ENCODE results near the gene SDHAF2. TPM values are rescaled to one million over a fixed set of nuclear protein-coding genes. Genes with fewer than 3 reads are reported as not detected.

The SDHAF2 gene
- total RNA-seq, 2 donors from 2014 or later: 32.0 to 34.3 TPM

Other genes starting within 250 kb of the SDHAF2 start
- gene PGA3, start 226.6 kb upstream of the SDHAF2 start, total RNA-seq: not detected
- not detected for gene PGA4, start 207.8 kb upstream of the SDHAF2 start, total RNA-seq
- not detected for gene PGA5, start 188.9 kb upstream of the SDHAF2 start, total RNA-seq
- gene VWCE, start 134.8 kb upstream of the SDHAF2 start, total RNA-seq: 10 to 100 TPM in 1 of 2 donors, 1 to 10 TPM in 1; 5.4 to 19.6 TPM
- gene DDB1, start 97.0 kb upstream of the SDHAF2 start, total RNA-seq: 100 to 1,000 TPM; 221 to 244 TPM
- gene TKFC, start 96.9 kb upstream of the SDHAF2 start, total RNA-seq: 10 to 100 TPM; 29.3 to 83.8 TPM
- 10 to 100 TPM; 38.3 to 68.7 TPM for gene CYB561A3, start 68.2 kb upstream of the SDHAF2 start, total RNA-seq
- 10 to 100 TPM; 32.4 to 44.2 TPM for gene TMEM138, start 67.8 kb upstream of the SDHAF2 start, total RNA-seq
- 10 to 100 TPM in 1 of 2 donors, 1 to 10 TPM in 1; 8.7 to 14.1 TPM for gene TMEM216, start 37.5 kb upstream of the SDHAF2 start, total RNA-seq
- gene CPSF7, start 149 bp upstream of the SDHAF2 start, total RNA-seq: 100 to 1,000 TPM; 110 to 128 TPM
- gene LRRC10B, start 78.6 kb downstream of the SDHAF2 start, total RNA-seq: not detected
- not detected for gene SYT7, start 151.0 kb downstream of the SDHAF2 start, total RNA-seq

All from activated naive CD4-positive, alpha-beta T cell treated with anti-CD3 and anti-CD28 coated beads, Interleukin-2, amount 50 U/mL, for 72 hours (primary cell).